Activated CD8-positive, alpha-beta T cell treated with anti-CD3 and anti-CD28 coated beads, Interleukin-2, amount 10 ng/mL, durations not matched to agents 7 days and 5 days (primary cell): ENCODE measurements around the gene DSC3. TPM values are rescaled to one million over a fixed set of nuclear protein-coding genes. Genes with fewer than 3 reads are reported as not detected.

ENCODE experiments used
- ATAC-seq: fragments of 150-1000 bp; cut with Tn5 transposase; one replicate; pipeline ENCODE4 v1.10.0; 2021; ENCODE audit warnings: moderate library complexity
- CTCF ChIA-PET: fragments of 350-600 bp; sonication (Branson Sonifier 250); formaldehyde crosslinking; loops from one replicate; lab custom pipeline; 2021; ENCODE audit warnings: antibody characterized with exemption; lab: Charles Lee
- POLR2A ChIA-PET: fragments of 350-600 bp; sonication (Branson Sonifier 250); formaldehyde crosslinking; loops from one replicate; lab custom pipeline; 2021; ENCODE audit warnings: antibody characterized with exemption; lab: Charles Lee
- DNase-seq: peaks from one replicate; pipeline ENCODE4 v3.0.0-alpha.2; 2020
- H3K27ac Mint-ChIP-seq: one replicate; pipeline ENCODE4 v1.8.0; 2021; ENCODE audit warnings: mild to moderate bottlenecking, mixed read lengths
- H3K27me3 Mint-ChIP-seq: one replicate; pipeline ENCODE4 v1.8.0; 2021; ENCODE audit warnings: low read depth, mixed read lengths
- H3K36me3 Mint-ChIP-seq: one replicate; pipeline ENCODE4 v1.8.0; 2021; ENCODE audit warnings: low read depth, mixed read lengths
- H3K4me1 Mint-ChIP-seq: one replicate; pipeline ENCODE4 v1.8.0; 2021; ENCODE audit warnings: low read depth, mixed read lengths
- H3K4me3 Mint-ChIP-seq: one replicate; pipeline ENCODE4 v1.8.0; 2021; ENCODE audit warnings: mild to moderate bottlenecking, mixed read lengths
- H3K9me3 Mint-ChIP-seq: one replicate; pipeline ENCODE4 v1.8.0; 2022; ENCODE audit warnings: mixed read lengths; ENCODE audit not compliant: insufficient read depth
- total RNA-seq, 2 experiments: library from RNA; stranded (reverse); gene quantifications; one replicate each; pipeline ENCODE4 v1.2.3, GENCODE V29; 2021

DSC3 gene
- total RNA-seq, 2 experiments from 2014 or later: not detected

GRCh38 chr18:30960661-30961060 lies 81.9 kb downstream of the DSC3 start:
- Mint-ChIP-seq H3K9me3 (no peaks in the 10 kb centered on the region), H3K4me1 (no peaks in the 10 kb centered on the region), H3K4me3 (no peak overlapping the region), H3K36me3 (no peaks in the 10 kb centered on the region), H3K27ac (no peak overlapping the region), H3K27me3 (no peaks in the 10 kb centered on the region)
- ATAC-seq (no peak), DNase-seq (no peak)
- CTCF ChIA-PET: no interaction called here
- POLR2A ChIA-PET: no interaction called here

- Mint-ChIP-seq H3K9me3 (peaks cover 2% of the 10 kb centered on the region), H3K27ac (no peak overlapping the region), H3K4me3 (no peak overlapping the region), H3K4me1 (no peaks in the 10 kb centered on the region), H3K27me3 (no peaks in the 10 kb centered on the region), H3K36me3 (no peaks in the 10 kb centered on the region)
- DNase-seq (no peak), ATAC-seq (no peak)
- ChIA-PET POLR2A (no interaction called here), CTCF (no interaction called here)
These were observed 85.5 kb downstream of the DSC3 start for GRCh38 chr18:30957066-30957465.

- ChIA-PET POLR2A (no interaction called here), CTCF (no interaction called here)
- Mint-ChIP-seq H3K9me3 (peaks cover 2% of the 10 kb centered on the region), H3K36me3 (no peaks in the 10 kb centered on the region), H3K4me1 (no peaks in the 10 kb centered on the region), H3K27me3 (no peaks in the 10 kb centered on the region), H3K27ac (no peak overlapping the region), H3K4me3 (no peak overlapping the region)
- DNase-seq (no peak), ATAC-seq (no peak)
These were observed 88.3 kb downstream of the DSC3 start for GRCh38 chr18:30954262-30954661.

GRCh38 chr18:30945761-30946160 lies 96.8 kb downstream of the DSC3 start:
- Mint-ChIP-seq H3K27ac (no peak overlapping the region), H3K27me3 (no peaks in the 10 kb centered on the region), H3K36me3 (no peaks in the 10 kb centered on the region), H3K4me1 (no peaks in the 10 kb centered on the region), H3K9me3 (peaks cover 11% of the 10 kb centered on the region), H3K4me3 (no peak overlapping the region)
- ChIA-PET CTCF (no interaction called here), POLR2A (no interaction called here)
- ATAC-seq (no peak), DNase-seq (no peak)

GRCh38 chr18:30944773-30945417 lies 97.6 kb downstream of the DSC3 start:
- CTCF ChIA-PET: no interaction called here
- no peaks in the 10 kb centered on the region for H3K27me3 Mint-ChIP-seq

GRCh38 chr18:30940952-30941539 lies 101.5 kb downstream of the DSC3 start:
- ChIA-PET POLR2A (no interaction called here), CTCF (no interaction called here)
- no peak overlapping the region for H3K4me3 Mint-ChIP-seq
- DNase-seq (no peak), ATAC-seq (no peak)
- H3K27me3 Mint-ChIP-seq: no peaks in the 10 kb centered on the region
- H3K9me3 Mint-ChIP-seq: peaks cover 15% of the 10 kb centered on the region
- H3K4me1 Mint-ChIP-seq: no peaks in the 10 kb centered on the region
- H3K27ac Mint-ChIP-seq: no peak overlapping the region
- H3K36me3 Mint-ChIP-seq: no peaks in the 10 kb centered on the region

More at GRCh38 chr18:30944773-30945417, 97.6 kb downstream of the DSC3 start:
- no peaks in the 10 kb centered on the region for H3K36me3 Mint-ChIP-seq
- peaks cover 11% of the 10 kb centered on the region for H3K9me3 Mint-ChIP-seq
- no peak overlapping the region for H3K4me3 Mint-ChIP-seq
- POLR2A ChIA-PET: interaction anchor here (1.1 kb wide), 1 partner anchor 613 kb away, joined by 3 read pairs; no protein-coding TSS in a partner anchor
- H3K4me1 Mint-ChIP-seq: no peaks in the 10 kb centered on the region
- DNase-seq: no peak
- H3K27ac Mint-ChIP-seq: no peak overlapping the region
- ATAC-seq: no peak

Other genes starting within 250 kb of the DSC3 start
- gene DSC2, start 59.7 kb upstream of the DSC3 start, total RNA-seq: not detected
- under 1 TPM; 0.13 to 0.16 TPM for gene DSC1, start 120.1 kb upstream of the DSC3 start, total RNA-seq